Colonic mucosa (tissue), 4 donors: ENCODE data around the gene KRTAP1-3. TPM values are rescaled to one million over a fixed set of nuclear protein-coding genes. Genes with fewer than 3 reads are reported as not detected.
"Not testable (repeated sequence)": the region's sequence is repeated elsewhere in the genome, so short reads cannot be mapped to it uniquely, and the experiment has no call there.

Experiments used
- DNase-seq: peaks from one replicate; pipeline ENCODE4 v3.0.0-alpha.2; 2020
- H3K27ac ChIP-seq: fragments of 200-600 bp; one replicate; pipeline ENCODE4 v1.8.0; 2021
- H3K27me3 ChIP-seq: fragments of 200-600 bp; one replicate; pipeline ENCODE4 v1.8.0; 2021
- H3K36me3 ChIP-seq: fragments of 200-600 bp; one replicate; pipeline ENCODE4 v1.8.0; 2021
- H3K4me1 ChIP-seq: fragments of 200-600 bp; one replicate; pipeline ENCODE4 v1.8.0; 2021; ENCODE audit warnings: mild to moderate bottlenecking
- H3K4me3 ChIP-seq: fragments of 200-600 bp; one replicate; pipeline ENCODE4 v1.8.0; 2021
- H3K9ac ChIP-seq, 2 donors: one replicate each; pipeline ENCODE4 v1.7.0; 2013; ENCODE audit warnings: control low read depth in 2 of 2, low read depth in 2 of 2, low read length in 2 of 2
- H3K9me3 ChIP-seq: fragments of 200-600 bp; one replicate; pipeline ENCODE4 v1.8.0; 2021
- intact Hi-C: fragments of 100-400 bp; cut with DNase I; formaldehyde crosslinking; loops from one replicate; pipeline ENCODE4 v1.14.1; 2022
- total RNA-seq, 2 donors: library from RNA; stranded (reverse); fragmentation: NEBNext Ultra II Directional in 1 of 2; extraction: Animal tissue kit (Norgen Biotek cat#: 25700) in 1 of 2; gene quantifications; one replicate each; pipeline ENCODE4 v1.2.1, GENCODE V29; 2021
- TF ChIP-seq, protein P1 (sequence below): fragments of 200-600 bp; IDR thresholded peaks from one replicate; pipeline ENCODE4 v1.8.0; 2022; ENCODE audit warnings: antibody characterized with exemption, mild to moderate bottlenecking
- donor health status: healthy.
- donor health status: DM: no; HTN: no; CAD: no.
- donor health status: DM: no; HTN: no; CAD: no.

KRTAP1-3 gene
- total RNA-seq, 2 donors from 2014 or later = not detected

DNA sequence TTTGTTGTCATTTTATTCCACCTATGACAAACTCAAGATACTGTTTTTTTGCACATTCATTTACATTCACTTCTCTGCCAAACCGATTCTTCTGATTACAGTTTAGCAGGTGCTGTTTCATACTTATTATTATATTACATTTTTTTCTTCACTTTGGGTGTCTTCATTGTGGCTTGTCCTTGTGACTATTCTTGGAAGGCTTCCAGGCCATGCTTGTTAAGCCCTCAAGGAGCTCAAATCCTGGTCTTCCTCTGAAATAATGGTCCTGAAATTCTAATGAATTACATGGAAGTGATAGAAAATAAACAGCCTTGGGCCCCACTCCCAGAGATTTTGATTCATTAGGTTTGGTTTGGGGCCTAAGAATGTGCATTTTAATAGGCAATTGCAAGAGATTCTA is 29.6 kb upstream of the KRTAP1-3 start:
- Histone ChIP-seq H3K9me3 (no peaks in the 10 kb centered on the region), H3K27ac (no peak overlapping the region), H3K9ac (no peak overlapping the region), H3K4me1 (no peaks in the 10 kb centered on the region), H3K27me3 (no peaks in the 10 kb centered on the region), H3K36me3 (no peaks in the 10 kb centered on the region), H3K4me3 (no peak overlapping the region)
- intact Hi-C loops = no loop called here
- TF ChIP-seq, protein P1, sequence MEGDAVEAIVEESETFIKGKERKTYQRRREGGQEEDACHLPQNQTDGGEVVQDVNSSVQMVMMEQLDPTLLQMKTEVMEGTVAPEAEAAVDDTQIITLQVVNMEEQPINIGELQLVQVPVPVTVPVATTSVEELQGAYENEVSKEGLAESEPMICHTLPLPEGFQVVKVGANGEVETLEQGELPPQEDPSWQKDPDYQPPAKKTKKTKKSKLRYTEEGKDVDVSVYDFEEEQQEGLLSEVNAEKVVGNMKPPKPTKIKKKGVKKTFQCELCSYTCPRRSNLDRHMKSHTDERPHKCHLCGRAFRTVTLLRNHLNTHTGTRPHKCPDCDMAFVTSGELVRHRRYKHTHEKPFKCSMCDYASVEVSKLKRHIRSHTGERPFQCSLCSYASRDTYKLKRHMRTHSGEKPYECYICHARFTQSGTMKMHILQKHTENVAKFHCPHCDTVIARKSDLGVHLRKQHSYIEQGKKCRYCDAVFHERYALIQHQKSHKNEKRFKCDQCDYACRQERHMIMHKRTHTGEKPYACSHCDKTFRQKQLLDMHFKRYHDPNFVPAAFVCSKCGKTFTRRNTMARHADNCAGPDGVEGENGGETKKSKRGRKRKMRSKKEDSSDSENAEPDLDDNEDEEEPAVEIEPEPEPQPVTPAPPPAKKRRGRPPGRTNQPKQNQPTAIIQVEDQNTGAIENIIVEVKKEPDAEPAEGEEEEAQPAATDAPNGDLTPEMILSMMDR = no peak
- no peak for DNase-seq

DNA sequence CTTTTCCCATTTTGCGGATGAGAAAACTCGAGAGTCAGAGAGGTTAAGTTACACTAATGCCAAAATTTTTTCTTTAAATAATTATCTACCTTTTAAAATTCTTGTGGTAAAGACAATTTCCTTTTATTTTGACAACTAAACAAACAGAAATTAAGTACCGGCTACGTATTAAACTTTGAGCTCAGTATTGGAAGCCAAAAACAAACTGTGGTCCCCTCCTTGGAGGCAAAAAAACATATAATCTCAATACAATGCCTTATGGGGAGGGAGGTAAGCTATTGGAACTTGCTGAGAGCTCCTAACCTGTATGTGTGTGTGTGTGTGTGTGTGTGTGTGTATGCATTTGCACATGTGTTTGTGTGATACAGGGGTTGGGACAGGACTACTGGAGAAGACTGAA is 28.8 kb upstream of the KRTAP1-3 start:
- Histone ChIP-seq H3K9me3 (no peaks in the 10 kb centered on the region), H3K27ac (no peak overlapping the region), H3K4me3 (no peak overlapping the region), H3K36me3 (no peaks in the 10 kb centered on the region), H3K27me3 (no peaks in the 10 kb centered on the region), H3K9ac (no peak overlapping the region), H3K4me1 (no peaks in the 10 kb centered on the region)
- intact Hi-C loops = no loop called here
- TF ChIP-seq, protein P1 = no peak
- DNase-seq = no peak

DNA sequence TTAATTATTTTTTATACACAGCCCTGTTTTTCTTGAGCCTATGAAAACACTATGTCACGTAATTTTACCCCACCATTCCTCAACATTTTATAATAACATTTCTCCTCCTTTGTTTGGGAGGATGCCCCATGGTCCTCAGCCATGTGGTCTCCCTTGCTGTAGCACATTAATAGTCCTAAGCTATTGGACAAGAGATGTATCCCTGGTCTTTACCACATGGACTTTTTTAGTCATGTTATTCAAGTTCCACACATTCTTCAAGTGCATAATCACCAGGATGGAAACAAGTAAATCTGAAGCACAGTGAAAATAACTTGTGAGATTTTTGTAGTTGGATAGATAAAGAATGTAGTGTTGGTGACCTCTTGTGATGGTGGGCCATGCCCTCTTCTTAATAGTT is 27.3 kb upstream of the KRTAP1-3 start:
- Histone ChIP-seq H3K27ac (no peak overlapping the region), H3K4me1 (no peaks in the 10 kb centered on the region), H3K27me3 (no peaks in the 10 kb centered on the region), H3K9ac (no peak overlapping the region), H3K36me3 (no peaks in the 10 kb centered on the region), H3K4me3 (no peak overlapping the region), H3K9me3 (no peaks in the 10 kb centered on the region)
- TF ChIP-seq, protein P1 = no peak
- DNase-seq = no peak
- intact Hi-C loops = no loop called here

DNA sequence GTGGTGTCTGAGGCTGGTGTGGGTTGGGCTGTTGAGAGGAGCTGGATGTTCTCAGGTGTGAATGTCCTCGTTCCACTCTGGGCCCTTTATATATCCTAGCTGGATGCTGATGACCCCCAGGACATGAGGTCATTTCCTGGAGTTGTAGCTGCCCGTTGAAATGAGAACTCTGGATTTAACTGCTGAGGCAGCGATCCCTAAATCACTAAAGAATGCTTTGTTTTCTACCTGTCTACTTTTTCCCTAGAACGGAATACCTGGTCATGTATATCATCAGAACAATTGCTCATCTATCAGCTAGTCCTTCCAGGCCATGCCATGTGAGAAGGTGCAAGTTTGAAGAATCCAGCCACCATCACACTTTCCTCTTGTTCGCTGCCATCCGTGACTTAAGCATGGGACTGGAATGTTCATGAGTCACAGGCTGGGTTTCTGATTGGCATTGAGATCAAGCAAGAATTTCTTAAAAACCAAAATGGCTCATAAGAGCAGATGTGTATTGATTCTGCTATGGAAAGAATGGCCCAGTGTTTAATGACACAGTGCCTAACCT is 25.5 kb upstream of the KRTAP1-3 start, which contains the start of gene KRTAP2-3:
Gene KRTAP2-3 (minus strand): TSS at position 63 of the 553 bp plus-strand sequence. CDS start 64 bp downstream, outside the sequence.
- Histone ChIP-seq H3K27ac (no peak within 1 kb of the TSS), H3K9me3 (no peaks in the 10 kb centered on the region), H3K36me3 (no peaks in the 10 kb centered on the region), H3K27me3 (no peaks in the 10 kb centered on the region), H3K9ac (no peak within 1 kb of the TSS), H3K4me1 (no peaks in the 10 kb centered on the region), H3K4me3 (no peak within 1 kb of the TSS)
- TF ChIP-seq, protein P1 = no peak
- DNase-seq = no peak
- intact Hi-C loops = no loop called here

DNA sequence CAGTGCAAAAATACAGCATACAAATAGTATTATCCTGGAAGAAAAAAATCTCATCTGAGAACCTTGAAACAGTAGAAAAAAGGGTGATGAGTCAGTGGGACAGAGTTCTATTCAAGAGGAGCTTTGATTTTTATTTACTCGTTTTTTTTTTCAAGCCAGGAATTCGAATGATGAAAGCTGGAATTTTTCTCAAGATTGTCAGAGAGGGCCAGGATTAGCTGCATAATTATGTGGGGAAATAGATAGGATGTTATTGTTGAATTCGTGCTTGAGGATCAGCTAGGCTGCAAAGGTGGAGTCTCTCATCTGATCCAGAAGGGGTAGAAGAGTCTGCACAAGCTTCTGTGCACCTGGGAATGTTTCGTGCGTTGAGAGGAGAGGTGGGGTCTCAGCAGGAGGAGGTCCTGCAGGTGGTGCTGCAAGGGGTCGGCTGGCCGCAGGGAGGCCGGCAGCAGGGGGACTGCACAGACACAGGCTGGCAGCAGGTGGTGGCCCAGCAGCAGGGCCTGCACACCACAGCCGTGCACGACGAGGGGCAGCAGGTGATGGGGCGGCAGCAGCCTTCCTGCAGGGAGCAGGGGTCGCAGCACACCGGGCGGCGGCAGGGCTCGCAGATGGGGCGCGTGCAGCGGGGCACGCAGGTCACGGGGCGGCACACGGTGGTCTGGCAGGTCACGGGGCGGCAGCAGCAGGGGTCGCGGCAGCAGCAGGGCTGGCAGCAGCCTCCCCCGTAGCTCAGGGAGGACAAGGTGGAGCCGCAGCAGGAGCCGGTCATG is 24.8 kb upstream of the KRTAP1-3 start:
- H3K27ac ChIP-seq, H3K4me1 ChIP-seq, H3K9me3 ChIP-seq, DNase-seq, H3K36me3 ChIP-seq, intact Hi-C loops, H3K27me3 ChIP-seq, H3K9ac ChIP-seq, H3K4me3 ChIP-seq: not testable (repeated sequence)

DNA sequence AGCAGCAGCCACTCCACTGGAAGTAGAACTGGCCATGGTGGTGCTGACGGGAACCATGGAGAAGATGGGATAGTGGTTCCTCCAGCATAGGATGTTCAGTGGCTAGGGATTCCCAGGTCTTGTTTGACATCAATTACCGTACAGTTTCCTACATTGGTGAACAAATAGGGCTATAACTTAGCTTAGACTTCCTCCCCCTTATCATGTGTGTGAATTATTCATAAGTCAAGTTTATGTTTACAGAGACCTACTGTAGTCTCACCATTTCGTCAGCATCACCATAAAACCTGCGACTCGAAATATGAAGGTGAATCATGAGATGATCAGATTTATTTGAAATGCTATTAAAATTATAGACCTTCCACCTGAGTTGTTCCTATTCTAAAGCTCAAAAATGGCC is 24.1 kb upstream of the KRTAP1-3 start:
- no peaks in the 10 kb centered on the region for H3K4me1 ChIP-seq
- H3K9me3 ChIP-seq = no peaks in the 10 kb centered on the region
- intact Hi-C loops = no loop called here
- no peak overlapping the region for H3K4me3 ChIP-seq
- H3K9ac ChIP-seq = no peak overlapping the region
- TF ChIP-seq, protein P1 = no peak
- no peak for DNase-seq
- no peak overlapping the region for H3K27ac ChIP-seq
- H3K36me3 ChIP-seq = no peaks in the 10 kb centered on the region
- no peaks in the 10 kb centered on the region for H3K27me3 ChIP-seq
